HG03457 (cell line): ENCODE measurements around the gene BZW1.

Experiments
- ATAC-seq: cut with Tn5 transposase; IDR thresholded peaks from one replicate; pipeline ENCODE4 v1.9.1; 2021; ENCODE audit warnings: moderate number of reproducible peaks; ENCODE audit not compliant: unreplicated experiment

The BZW1 gene

DNA sequence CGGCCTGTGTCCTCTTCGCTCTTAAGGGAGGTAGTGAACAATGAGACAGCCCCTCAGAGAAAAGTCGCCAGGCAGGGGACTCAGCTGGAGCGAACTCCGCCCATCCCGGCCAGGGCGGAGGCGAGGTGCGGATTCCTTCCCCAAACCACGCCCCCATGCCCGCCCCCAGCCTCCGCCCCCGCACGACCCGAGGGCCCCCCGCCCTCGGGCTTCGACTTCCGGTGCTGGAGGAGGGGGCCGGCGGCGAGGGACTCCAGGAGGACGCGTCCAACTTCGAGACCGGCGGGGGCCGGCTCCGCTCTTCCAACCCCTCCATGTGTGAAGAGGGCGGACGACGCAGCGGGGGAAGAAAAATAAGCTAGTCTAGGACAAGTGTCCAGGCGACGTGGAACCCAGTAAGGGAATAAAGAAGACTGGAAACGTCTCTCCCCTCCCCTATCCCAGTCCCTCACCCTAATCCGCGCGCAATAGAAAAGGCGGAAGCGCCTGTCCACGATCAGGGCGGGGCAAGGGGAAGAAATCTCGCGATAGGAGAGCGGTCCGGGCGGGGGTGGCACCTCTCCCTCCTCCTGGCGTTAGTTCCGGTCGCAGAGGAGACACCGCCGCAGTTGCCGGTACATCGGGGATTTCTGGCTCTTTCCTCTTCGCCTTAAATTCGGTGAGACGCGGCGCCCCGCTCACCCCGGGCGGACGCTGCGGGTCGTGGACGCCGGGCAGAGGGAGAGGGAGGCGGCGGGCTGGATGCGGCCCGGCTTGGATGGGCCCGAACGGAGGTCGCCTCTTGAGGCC, at the start of gene BZW1:
BZW1 (plus strand) TSS at position 578 of the 789 bp plus-strand sequence. CDS start 1,308 bp downstream, outside the sequence.
- ATAC-seq = peak; percentile 63

DNA sequence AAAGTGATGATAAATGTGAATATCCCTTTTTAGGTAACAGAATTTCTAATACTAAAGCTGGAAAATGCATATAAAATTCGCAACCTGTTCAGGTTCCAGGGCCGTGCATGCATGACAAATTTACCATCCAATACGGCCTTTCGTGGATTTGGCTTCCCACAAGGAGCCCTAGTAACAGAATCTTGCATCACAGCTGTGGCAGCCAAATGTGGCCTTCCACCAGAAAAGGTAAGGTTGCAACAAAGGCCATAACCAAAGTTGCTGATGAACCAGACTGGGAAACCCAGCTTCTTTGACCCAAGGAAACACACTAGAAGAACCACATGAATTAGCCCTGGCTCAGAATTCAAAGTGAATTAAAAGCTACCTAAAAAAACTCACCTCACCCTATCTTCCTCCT, 49.6 kb upstream of the BZW1 start:
- no peak for ATAC-seq

DNA sequence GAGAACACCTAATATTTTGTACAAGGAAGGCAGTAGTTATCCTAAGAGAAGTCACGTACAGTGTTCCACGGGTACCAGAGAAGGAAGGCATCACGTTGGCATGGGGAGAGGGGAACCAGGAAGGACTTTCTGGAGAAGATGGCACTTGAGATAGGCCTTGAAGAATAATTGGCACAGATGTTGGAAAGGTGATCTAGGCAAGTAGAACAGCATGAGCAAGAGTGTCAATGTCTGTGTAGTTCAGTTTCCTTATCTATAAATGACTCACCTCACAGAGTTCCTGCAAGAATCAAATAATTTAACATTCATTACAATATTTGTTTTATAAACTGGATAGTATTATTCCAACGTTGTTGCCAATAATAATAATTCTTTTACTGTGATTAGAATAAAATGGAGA, 48.3 kb upstream of the BZW1 start:
- no peak for ATAC-seq

DNA sequence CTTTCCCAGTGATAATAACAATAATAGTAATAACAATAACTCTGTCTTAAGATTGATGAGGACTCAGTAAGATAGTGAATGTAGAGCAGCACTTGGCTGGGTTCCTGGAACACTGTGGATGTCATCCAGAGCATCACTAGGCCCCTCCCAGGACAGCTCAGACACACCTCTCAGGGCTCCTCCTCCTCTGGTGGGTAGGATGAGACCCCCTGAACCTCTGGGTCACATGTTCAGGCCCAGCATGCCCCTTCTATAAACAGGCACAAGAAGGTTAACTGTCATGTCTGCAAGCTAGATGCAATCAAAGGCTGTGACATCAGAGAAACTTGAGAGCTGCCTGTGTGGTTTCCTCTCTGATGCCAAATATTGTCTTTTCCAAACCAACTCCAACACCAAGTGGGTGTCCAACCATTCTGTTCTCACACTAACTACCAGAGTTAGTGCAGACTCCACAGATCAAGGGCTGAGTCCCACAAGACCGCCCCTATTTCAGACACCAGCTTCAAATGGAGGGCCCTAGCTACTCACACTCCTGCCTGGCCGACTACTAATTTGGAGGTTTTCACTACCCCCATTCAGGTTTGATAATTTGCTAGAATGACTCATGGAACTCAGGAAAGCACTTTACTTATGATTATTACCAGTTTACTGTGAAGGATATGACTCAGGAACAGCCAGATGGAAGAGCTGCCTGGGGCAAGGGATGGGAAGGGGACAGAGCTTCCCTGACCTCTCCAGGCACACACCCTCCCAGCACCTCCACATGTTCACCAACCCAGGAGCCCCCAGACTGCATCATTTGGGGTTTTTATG, 46.4 kb upstream of the BZW1 start:
- no peak for ATAC-seq

DNA sequence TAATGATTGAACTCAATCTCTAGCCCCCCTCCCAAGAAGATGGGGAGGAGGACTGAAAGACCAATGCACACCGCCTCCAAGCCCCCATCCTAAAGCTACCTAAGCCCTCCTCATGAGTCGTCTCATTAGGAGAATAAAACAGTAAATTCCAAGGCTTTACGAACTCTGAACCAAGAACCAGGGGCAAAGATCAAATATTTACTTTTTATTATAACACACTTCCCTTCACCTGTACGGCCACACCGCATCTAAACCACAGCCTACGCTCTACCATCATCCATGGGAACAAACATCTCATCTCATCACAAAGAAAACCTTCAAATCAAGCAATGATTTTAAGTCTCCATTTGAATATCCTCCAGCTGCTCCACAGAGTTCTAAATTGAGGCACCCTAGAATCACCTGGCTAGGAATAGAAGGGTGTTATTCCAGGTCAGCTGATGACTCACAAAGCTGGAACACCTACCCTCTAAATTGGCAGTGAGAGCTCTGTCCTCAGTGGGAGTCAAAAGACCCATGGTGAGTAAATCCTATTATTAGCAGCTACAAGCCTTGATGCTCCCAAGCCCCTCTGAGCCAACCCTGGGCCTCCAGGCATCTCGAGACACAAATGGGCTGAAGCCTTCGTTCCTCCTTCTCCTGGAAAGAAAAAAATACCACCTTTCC, 45.6 kb upstream of the BZW1 start:
- no peak for ATAC-seq

DNA sequence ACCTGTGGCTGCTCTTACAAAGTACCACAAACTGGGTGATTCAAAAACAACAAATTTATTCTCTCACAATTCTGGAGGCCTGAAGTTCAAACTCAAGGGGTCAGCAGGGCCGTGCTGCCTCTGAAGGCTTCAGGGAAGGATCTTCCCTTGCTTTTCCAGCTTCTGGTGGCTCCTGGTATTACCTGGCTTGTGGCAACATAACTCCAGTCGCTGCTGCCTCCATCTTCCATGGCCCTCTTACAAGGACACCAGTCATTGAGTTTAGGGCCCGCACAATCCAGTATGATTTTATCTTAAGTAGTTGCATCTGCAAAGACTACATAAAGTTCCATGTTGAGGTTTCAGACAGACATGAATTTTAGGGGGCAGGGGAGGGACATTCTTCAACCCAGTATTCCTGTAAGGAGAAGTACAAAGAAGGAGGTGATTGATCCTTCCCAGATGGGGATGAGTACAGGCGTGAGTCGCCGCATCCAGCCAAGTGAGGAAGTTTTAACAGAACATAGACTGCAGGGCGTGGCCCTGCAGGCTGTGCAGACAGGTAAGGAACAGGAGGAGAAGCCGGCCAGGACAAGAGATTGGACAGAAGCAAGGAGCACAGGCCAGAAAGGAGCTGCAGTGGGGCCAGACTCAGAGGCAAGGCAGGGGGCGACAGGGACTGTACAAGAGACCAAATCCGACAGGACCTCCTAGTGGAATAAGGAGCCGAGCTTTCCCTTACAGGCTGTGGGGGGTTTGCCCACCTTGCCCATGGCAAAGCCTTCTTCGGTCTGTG, 44.4 kb upstream of the BZW1 start:
- ATAC-seq = no peak

DNA sequence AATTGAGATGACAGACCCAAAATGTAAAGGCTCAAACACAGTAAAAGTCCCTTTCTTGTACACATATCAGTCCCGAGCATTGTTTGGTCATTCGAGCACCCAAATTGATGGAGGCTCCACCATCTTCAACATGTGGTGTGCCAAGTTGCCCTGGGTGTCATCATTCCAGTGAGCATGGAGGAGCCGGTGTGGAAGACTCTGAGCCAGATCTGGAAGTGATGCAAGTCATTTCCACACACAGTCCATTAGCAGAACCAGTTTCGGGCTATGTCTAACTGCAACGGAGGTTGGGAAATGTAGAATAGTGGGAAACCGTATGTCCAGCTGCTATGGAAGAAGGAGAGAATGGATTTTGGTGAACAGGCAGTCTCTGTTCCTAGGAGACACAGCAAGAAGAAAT, 40.9 kb upstream of the BZW1 start:
- ATAC-seq = no peak

DNA sequence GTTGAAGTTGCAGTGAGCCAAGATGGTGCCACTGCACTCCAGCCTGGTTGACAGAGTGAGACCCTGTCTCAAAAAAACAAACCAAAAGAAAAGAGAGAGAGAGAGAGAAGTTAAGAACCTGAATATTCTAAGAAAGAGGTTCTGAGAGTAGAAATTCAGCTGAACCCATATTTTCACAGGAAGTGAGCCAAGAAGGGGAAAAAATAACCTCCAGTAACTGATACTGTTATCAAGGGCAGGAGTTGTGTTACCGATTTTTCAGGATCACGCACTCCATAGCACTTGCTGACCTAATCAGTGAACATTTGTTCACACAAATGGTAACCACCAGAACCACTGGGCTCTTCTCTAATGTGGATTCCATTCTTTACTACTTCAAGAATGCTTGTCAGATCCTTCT, 39.1 kb upstream of the BZW1 start:
- no peak for ATAC-seq

DNA sequence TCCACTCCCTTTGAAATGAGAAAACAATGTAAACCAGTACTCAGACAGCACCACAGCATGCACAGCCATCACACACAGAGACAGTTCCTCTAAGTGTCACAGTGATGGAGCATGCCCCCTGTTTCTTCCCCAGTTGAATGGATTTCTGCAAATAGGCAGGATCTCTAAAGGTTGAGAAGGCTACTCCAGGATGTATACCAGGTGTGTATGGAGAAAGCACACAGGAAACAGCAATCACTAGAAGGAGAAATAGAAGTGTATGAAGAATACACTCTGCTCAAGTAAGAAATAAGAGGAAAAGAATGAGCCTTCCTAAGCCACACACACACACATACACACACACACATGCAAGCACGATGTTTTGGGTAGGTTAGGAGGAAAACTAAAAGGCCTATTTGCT, 38.6 kb upstream of the BZW1 start:
- ATAC-seq = no peak

DNA sequence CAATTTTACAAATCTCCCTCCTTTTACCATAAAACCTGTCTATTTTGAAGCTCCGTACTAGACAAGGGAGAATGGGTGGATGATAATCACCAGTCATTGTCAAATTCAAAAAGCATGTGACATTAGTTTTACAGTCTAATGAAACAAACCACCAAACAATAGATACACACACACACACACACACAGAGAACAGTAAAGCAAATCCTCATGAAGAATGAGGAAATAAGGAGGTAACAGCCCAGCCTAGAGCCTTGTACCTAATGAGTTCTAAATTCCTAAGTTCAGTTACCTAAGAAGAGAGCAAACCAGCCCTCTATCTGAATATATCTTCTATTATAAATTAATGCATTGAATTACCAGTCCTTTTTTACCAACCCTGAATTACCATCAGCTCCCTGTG, 36.8 kb upstream of the BZW1 start:
- ATAC-seq = no peak

DNA sequence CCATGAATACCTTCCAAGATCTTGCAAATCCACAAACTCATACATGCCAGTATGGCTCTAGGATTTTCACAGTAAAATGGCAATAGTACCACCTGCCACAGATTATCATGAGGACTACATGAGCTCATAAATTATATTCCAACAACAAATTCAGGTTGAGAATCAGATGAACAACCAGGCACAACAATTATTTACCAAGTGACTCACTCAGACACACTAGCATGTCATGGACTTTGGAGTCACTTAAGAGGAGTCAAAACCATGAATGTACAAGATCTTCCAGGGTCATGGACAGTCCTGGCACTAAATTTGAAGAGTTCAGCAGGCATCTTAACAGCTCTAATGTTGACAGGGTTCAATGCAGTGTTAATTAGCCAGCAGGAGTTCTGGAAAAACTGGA, 34.4 kb upstream of the BZW1 start:
- no peak for ATAC-seq

DNA sequence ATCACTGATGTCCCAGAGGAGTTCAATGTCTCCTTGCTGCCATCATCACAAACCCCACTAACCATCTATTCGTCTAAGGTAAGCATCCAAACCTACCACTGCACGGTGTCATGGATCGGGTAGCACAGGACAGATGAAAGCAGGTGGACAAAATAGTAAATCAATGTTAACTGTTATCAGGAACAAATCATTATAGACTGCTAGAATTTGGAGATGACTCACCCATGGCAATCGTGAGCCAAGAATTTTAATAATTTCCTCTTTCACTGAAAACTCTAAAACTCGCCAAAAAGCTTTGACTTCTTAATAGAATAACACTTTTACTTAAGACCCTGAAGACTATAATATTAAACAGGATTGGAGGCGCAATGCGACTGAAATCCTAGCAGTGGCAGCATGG, 33.7 kb upstream of the BZW1 start:
- no peak for ATAC-seq

DNA sequence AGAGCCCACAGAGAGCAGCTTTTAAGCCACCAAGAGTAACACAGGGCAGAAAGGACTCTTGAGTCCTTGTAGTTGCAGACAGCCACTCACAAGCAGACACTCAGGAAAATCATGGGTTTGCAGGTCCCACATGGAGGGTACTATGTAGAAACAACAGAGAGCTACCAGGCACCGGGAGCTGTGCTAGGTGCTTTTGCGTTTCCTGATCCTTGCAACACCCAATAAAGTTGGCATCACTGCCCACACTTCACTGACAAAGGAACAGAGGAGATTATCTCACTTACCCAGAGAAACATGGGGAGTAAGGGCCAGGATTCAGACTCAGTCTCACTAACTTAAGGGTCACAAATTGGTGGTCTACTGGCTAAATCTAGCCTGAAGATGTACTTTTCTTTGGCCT, 32.5 kb upstream of the BZW1 start:
- ATAC-seq = no peak

DNA sequence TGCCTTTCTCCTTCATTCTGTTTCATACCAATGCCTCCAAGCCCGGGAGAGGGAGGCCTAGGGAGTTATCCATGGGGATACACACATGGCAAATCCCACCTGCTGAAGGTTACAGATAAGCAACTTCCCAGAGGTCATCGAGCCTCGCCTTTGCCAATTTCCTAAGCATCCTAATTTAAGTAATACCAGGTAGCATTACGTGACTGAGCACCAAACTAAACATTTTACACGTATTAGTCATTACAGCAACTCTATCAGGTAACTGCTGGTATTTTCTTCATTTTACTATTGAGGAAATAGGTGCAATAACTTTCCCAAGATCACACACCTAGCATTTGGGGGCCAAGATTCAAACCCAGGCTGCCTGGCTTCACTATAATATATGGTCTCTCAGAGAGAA, 30.1 kb upstream of the BZW1 start:
- ATAC-seq = no peak

DNA sequence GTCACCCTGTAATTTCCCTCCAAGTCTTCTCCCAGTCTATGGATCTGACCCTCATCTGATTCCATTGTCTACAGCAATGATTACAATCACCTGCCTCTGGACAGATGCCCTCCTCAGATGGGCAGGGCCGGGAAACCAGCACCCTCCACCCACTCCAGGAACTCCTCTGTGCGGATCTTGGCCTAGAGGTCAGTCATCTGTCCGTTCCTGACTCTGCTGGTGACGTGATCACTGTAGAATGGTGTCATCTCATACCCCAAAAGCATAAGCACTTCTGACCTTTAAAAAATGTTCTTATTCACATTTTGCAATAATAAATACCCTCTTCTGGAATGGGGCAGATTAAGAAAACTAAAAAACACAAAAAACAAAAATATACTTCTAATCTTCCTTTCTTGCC, 29.5 kb upstream of the BZW1 start:
- ATAC-seq = no peak

DNA sequence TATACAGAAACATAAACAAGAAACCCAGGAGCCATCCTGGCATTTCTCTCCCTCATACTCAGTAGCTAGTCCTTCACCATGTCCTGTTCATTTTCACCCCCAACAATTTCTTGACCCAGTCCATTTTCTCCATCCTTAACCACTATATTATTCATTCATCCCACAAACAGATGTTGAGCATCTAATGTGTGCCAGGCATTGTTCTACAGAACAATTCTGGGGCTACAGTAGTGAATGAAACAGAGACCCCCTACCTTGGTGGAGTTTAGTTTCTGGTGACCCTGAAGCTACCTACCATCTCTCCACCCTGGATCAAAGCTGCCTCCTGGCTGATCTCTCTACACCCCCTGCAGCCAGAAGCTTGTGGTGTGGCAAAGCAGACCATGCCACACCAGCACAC, 27.5 kb upstream of the BZW1 start:
- no peak for ATAC-seq

DNA sequence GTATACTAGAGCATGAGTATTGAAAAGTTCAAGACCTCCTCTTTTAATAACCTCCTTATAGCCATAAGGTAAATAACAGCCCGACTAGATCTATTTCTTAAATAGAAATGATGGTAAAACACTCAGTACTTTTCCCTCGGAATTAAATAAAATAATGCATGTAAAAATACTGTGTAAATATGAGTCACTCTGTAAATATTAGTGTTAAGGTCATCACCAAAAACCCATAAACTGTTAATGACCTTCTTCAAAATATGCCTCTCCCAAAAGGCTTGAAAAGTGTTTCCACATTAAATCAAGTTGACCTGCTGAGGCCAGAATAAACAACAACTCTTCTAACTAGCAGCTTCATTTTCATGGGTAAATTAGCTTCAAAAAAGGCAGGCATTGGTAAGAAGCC, 25.3 kb upstream of the BZW1 start:
- no peak for ATAC-seq

DNA sequence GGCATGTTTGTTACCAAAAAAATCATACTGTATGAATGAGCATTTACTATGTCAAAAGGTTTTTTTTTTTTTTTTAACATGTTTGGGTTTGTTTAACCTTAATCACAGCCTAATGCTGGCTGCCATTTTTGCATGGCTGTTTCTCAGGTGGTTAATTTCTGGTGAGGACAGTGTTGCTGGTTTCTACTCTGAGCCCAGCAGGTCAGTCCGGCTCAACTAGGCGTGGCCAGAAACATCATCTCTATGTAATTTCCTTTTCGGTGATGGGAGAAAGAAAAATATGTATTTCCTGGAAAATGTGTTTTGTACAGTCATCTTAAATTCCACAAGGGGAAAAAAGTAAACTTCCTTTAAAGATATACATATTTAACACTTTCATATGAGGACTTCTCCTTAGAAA, 24.9 kb upstream of the BZW1 start:
- ATAC-seq = no peak

DNA sequence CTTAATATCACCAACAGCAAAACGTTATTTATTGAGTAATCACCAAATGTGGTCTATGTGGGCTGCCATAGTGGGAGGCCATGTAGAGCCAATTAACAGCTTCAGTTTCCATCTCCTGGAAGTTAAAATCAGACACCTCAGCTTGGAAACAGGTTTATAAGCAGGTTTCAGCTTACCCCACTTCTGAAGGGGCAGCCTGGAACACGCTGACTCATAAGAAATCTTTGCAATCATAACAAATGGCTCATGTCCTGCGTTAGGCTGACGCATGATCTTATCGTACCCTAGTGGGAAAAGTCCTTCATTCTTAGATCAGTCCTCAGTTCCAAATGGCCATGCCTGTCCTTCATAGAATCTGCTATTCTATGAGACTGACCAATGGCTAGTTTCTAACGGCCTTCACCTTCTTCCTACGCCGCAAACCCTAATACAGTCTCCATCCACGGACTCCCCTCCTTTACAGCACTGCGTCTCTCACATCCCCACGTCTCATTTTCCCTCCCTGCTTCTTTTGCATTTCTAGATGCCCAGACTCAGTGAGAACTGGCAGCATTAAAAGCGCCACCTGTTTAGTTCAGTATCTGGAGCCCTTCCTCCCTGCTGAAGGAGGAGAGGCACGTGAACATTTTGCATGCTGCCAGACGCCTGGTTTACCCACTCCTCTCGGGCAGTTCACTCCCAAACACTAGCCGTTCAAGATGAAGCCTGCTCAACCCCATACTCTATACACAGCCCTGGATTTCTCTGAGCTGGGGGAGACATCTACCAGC, 24.2 kb upstream of the BZW1 start:
- ATAC-seq = no peak

DNA sequence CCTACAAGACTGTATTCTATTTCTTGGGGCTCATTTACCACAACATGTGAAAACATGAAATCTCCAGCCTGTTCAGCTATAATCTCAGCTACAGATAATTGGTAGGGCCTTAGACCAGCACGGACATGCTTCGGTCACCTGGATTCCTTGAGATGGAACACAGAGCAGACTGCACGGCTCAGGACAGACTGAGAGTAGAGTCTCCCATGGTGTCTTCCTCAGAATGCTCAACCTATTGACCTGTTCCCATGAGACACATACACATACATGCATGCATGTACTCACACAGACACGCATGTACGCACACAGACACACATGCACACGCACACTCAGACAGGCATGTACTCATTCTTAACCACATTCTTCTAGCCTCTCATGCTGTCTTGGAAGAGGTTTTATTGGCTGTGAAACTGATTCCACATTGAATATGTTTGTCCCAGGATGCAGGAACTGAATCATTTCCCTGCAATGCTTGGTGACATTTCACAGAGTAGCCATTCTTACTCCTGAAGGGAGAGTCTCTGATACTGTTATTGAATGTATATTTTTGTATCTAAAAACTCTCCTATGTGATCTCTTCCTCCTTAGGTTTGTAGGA, 23.5 kb upstream of the BZW1 start:
- no peak for ATAC-seq
